Osteoblast (primary cell): ENCODE results near the gene KIAA1614. TPM values are rescaled to one million over a fixed set of nuclear protein-coding genes. Genes with fewer than 3 reads are reported as not detected.

Experiments
- DNase-seq: peaks from one replicate; pipeline ENCODE4 v3.0.0; 2011; ENCODE audit warnings: low spot score, mixed read lengths; ENCODE audit not compliant: insufficient read length; ENCODE audit errors: missing footprints
- H2AFZ ChIP-seq: 2 replicates; pipeline ENCODE4 v1.6.0; 2011; ENCODE audit warnings: mild to moderate bottlenecking, low read length
- H3K27ac ChIP-seq: 2 replicates; pipeline ENCODE4 v1.5.1; 2011; ENCODE audit warnings: mild to moderate bottlenecking, low read depth, low read length, moderate library complexity
- H3K27me3 ChIP-seq: 2 replicates; pipeline ENCODE4 v1.6.0; 2012; ENCODE audit warnings: mild to moderate bottlenecking, control low read depth, inconsistent platforms, low read length, moderate library complexity; ENCODE audit not compliant: insufficient read depth
- H3K36me3 ChIP-seq: 2 replicates; pipeline ENCODE4 v1.5.1; 2011; ENCODE audit warnings: mild to moderate bottlenecking, low read length, control low read depth, moderate library complexity; ENCODE audit not compliant: insufficient read depth
- H3K4me1 ChIP-seq: 2 replicates; pipeline ENCODE4 v1.5.1; 2011; ENCODE audit warnings: mild to moderate bottlenecking, low read length, control low read depth, moderate library complexity; ENCODE audit not compliant: insufficient read depth
- H3K4me2 ChIP-seq: 2 replicates; pipeline ENCODE4 v1.6.0; 2011; ENCODE audit warnings: mild to moderate bottlenecking, low read length; ENCODE audit not compliant: insufficient read depth
- H3K4me3 ChIP-seq: fragments of 200-600 bp; sonication (generic); 3 replicates; pipeline ENCODE4 v1.5.1; 2012; ENCODE audit warnings: mild to moderate bottlenecking, low read length, inconsistent platforms; ENCODE audit not compliant: insufficient read depth
- H3K79me2 ChIP-seq: 2 replicates; pipeline ENCODE4 v1.6.0; 2012; ENCODE audit warnings: mild to moderate bottlenecking, low read length, control low read depth, inconsistent platforms; ENCODE audit not compliant: insufficient read depth
- H3K9me3 ChIP-seq: 2 replicates; pipeline ENCODE4 v1.5.1; 2011; ENCODE audit warnings: low read depth, low read length, control low read depth
- H4K20me1 ChIP-seq: 2 replicates; pipeline ENCODE4 v1.6.0; 2012; ENCODE audit warnings: mild to moderate bottlenecking, low read length, control low read depth; ENCODE audit not compliant: insufficient read depth
- total RNA-seq: library from RNA; depleted of rRNA; stranded (reverse); fragments of >200 nt; gene quantifications from 2 replicates; pipeline ENCODE4 v1.2.3, GENCODE V29; 2012
- TF ChIP-seq, protein P1 (sequence below): IDR thresholded peaks from 2 replicates; pipeline ENCODE4 v1.5.1; 2011; ENCODE audit warnings: mild to moderate bottlenecking, low read depth, low read length, moderate library complexity; ENCODE audit errors: extremely low read depth

Gene KIAA1614
- total RNA-seq, 1 donor = 12.7 TPM

DNA sequence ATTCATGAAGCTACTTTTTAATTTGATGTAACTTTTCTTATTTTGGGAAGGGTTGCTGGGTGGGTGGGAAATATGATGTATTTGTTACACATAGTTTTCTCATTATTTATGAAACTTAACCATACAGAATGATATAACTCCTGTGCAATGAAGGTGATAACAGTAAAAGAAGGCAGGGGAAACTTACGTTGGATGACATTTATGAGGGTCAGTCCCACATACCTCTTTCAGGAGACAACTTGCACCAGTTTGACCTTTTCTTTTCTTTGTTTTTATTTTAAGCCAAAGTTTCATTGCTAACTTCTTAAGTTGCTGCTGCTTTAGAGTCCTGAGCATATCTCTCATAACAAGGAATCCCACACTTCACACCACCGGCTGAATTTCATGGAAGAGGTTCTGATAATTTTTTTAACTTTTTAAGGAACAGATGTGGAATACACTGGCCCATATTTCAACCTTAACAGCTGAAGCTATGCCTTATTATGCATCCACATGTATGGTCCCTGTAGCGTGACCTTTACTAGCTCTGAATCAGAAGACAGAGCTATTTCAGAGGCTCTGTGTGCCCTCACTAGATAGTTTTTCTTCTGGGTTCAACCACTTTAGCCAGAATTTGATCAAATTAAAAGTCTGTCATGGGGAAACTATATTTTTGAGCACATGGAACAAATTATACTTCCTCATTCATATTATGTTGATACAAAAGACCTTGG lies 28.0 kb upstream of the KIAA1614 start:
- Histone ChIP-seq H4K20me1 (no peaks in the 10 kb centered on the region), H3K4me3 (no peak overlapping the region), H2AFZ (no peak overlapping the region), H3K36me3 (no peaks in the 10 kb centered on the region), H3K27ac (no peak overlapping the region), H3K79me2 (no peaks in the 10 kb centered on the region), H3K4me1 (peaks cover 3% of the 10 kb centered on the region), H3K4me2 (no peak overlapping the region), H3K27me3 (no peaks in the 10 kb centered on the region), H3K9me3 (no peaks in the 10 kb centered on the region)
- DNase-seq = no peak
- TF ChIP-seq, protein P1, sequence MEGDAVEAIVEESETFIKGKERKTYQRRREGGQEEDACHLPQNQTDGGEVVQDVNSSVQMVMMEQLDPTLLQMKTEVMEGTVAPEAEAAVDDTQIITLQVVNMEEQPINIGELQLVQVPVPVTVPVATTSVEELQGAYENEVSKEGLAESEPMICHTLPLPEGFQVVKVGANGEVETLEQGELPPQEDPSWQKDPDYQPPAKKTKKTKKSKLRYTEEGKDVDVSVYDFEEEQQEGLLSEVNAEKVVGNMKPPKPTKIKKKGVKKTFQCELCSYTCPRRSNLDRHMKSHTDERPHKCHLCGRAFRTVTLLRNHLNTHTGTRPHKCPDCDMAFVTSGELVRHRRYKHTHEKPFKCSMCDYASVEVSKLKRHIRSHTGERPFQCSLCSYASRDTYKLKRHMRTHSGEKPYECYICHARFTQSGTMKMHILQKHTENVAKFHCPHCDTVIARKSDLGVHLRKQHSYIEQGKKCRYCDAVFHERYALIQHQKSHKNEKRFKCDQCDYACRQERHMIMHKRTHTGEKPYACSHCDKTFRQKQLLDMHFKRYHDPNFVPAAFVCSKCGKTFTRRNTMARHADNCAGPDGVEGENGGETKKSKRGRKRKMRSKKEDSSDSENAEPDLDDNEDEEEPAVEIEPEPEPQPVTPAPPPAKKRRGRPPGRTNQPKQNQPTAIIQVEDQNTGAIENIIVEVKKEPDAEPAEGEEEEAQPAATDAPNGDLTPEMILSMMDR = no peak

DNA sequence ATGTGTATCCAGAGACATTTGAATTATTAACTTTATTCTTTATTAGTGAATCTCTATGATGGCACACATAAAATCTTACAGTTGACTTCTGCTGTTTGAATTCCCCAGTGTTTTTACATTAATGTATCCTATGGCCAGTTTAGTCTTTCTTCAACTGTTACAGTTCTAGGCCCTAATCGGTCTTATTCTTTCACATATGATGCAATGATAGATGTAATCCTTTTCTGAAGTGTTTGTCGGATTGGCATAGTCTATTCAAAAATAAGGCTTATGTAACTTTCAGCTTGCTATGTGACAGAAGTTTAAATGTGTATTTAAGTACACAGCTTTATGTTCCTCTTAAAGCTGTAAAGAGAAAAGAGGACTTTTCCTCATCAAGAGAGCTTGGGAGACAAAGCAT lies 26.4 kb upstream of the KIAA1614 start:
- H3K9me3 ChIP-seq = no peaks in the 10 kb centered on the region
- no peaks in the 10 kb centered on the region for H3K79me2 ChIP-seq
- no peaks in the 10 kb centered on the region for H3K36me3 ChIP-seq
- DNase-seq = peak; percentile 50
- H3K4me2 ChIP-seq = no peak overlapping the region
- H4K20me1 ChIP-seq = no peaks in the 10 kb centered on the region
- no peak overlapping the region for H3K27ac ChIP-seq
- H3K4me3 ChIP-seq = no peak overlapping the region
- peaks cover 3% of the 10 kb centered on the region for H3K4me1 ChIP-seq
- H3K27me3 ChIP-seq = no peaks in the 10 kb centered on the region
- H2AFZ ChIP-seq = no peak overlapping the region
- TF ChIP-seq, protein P1 = no peak

DNA sequence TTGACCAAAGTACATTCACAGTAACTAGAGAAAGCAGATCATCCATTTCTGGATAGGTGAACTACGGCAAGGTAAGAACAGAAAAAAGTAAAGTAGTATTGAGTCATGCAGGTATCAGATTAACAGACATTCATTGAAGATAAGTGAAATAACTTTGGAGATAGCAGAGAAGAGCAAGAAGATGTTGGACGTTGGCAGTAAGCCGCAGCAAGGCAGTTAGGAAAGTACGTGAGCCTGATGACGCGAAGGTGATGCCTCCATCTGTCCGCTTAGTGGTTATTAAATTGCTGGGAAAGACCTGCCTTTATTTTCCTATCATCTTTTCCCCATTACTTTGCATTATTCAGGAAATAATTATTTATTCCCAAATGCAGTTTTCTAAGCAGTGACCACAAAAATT lies 24.9 kb upstream of the KIAA1614 start:
- Histone ChIP-seq H3K4me2 (no peak overlapping the region), H3K4me1 (no peaks in the 10 kb centered on the region), H2AFZ (no peak overlapping the region), H3K27ac (no peak overlapping the region), H4K20me1 (no peaks in the 10 kb centered on the region), H3K36me3 (no peaks in the 10 kb centered on the region), H3K27me3 (no peaks in the 10 kb centered on the region), H3K79me2 (no peaks in the 10 kb centered on the region), H3K4me3 (no peak overlapping the region), H3K9me3 (no peaks in the 10 kb centered on the region)
- TF ChIP-seq, protein P1 = no peak
- DNase-seq = peak; percentile 8

DNA sequence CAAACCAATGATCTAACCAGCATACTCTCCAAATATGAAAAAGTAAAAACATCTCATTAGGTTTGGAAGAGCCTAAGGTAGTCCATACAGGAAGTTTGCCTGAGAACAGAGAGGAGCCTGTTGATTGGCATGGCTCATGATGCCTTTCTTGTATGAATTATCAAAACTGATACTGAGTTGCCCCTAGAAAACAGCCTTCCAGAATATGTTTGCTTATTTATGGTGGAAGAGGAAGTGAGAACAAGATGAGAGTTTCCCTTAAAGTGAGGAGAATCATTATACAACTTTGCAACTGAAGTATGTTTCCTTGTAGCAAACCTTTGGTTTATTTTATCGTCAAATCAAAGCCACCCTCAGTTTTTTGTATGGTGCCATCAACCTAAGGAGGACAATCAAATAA lies 23.8 kb upstream of the KIAA1614 start:
- no peaks in the 10 kb centered on the region for H3K4me1 ChIP-seq

More for the DNA sequence above, 23.8 kb upstream of the KIAA1614 start:
- TF ChIP-seq, protein P1 = no peak
- Histone ChIP-seq H3K4me2 (no peak overlapping the region), H3K4me3 (no peak overlapping the region), H3K36me3 (no peaks in the 10 kb centered on the region), H3K9me3 (no peaks in the 10 kb centered on the region), H3K27ac (no peak overlapping the region), H2AFZ (no peak overlapping the region), H4K20me1 (no peaks in the 10 kb centered on the region), H3K27me3 (no peaks in the 10 kb centered on the region), H3K79me2 (no peaks in the 10 kb centered on the region)
- DNase-seq = no peak
